ENCODE measurements around the gene ACTN3.
"Not testable (repeated sequence)": the region's sequence is repeated elsewhere in the genome, so short reads cannot be mapped to it uniquely, and the experiment has no call there.

The ACTN3 gene

GRCh38 chr11:66595245-66595904 lies 48.7 kb downstream of the ACTN3 start:
- H3K27me3 ChIP-seq (ENCODE audit: insufficient read depth, low read depth, severe bottlenecking): no peaks in the 10 kb centered on the region
- peak; percentile 67 for DNase-seq
- no peak overlapping the region for H3K4me3 ChIP-seq (ENCODE audit: low read depth, low read length)
- TF ChIP-seq CTCF (IDR thresholded peaks at IDR 0.05; ENCODE audit: low read depth, low read length): no peak
- H3K36me3 ChIP-seq: no peaks in the 10 kb centered on the region
- peaks cover 27% of the 10 kb centered on the region for H3K9me3 ChIP-seq (ENCODE audit: severe bottlenecking)
- peak overlapping the region; percentile 71 for H3K27ac ChIP-seq

- Histone ChIP-seq H3K36me3 (no peaks in the 10 kb centered on the region), H3K9me3 (ENCODE audit: severe bottlenecking) (peaks cover 8% of the 10 kb centered on the region), H3K27me3 (ENCODE audit: insufficient read depth, low read depth, severe bottlenecking) (no peaks in the 10 kb centered on the region), H3K4me3 (ENCODE audit: low read depth, low read length) (no peak overlapping the region), H3K27ac (no peak overlapping the region)
- TF ChIP-seq CTCF (IDR thresholded peaks at IDR 0.05; ENCODE audit: low read depth, low read length): no peak
- DNase-seq: no peak
These were observed 52.3 kb downstream of the ACTN3 start for GRCh38 chr11:66598993-66599392.

GRCh38 chr11:66600219-66600618 lies 53.5 kb downstream of the ACTN3 start:
- DNase-seq: no peak
- Histone ChIP-seq H3K4me3 (ENCODE audit: low read depth, low read length) (no peak overlapping the region), H3K36me3 (no peaks in the 10 kb centered on the region), H3K9me3 (ENCODE audit: severe bottlenecking) (peaks cover 8% of the 10 kb centered on the region), H3K27ac (no peak overlapping the region), H3K27me3 (ENCODE audit: insufficient read depth, low read depth, severe bottlenecking) (no peaks in the 10 kb centered on the region)
- TF ChIP-seq CTCF (IDR thresholded peaks at IDR 0.05; ENCODE audit: low read depth, low read length): no peak

- no peak for TF ChIP-seq CTCF (IDR thresholded peaks at IDR 0.05; ENCODE audit: low read depth, low read length)
- no peaks in the 10 kb centered on the region for H3K36me3 ChIP-seq
- H3K4me3 ChIP-seq (ENCODE audit: low read depth, low read length): no peak overlapping the region
- no peaks in the 10 kb centered on the region for H3K27me3 ChIP-seq (ENCODE audit: insufficient read depth, low read depth, severe bottlenecking)
- no peak overlapping the region for H3K27ac ChIP-seq
- no peak for DNase-seq
- H3K9me3 ChIP-seq (ENCODE audit: severe bottlenecking): peaks cover 8% of the 10 kb centered on the region
These were observed 54.0 kb downstream of the ACTN3 start for GRCh38 chr11:66600631-66601233.

GRCh38 chr11:66603072-66603471 lies 56.4 kb downstream of the ACTN3 start:
- no peak overlapping the region for H3K4me3 ChIP-seq (ENCODE audit: low read depth, low read length)
- H3K36me3 ChIP-seq: no peaks in the 10 kb centered on the region
- no peak overlapping the region for H3K27ac ChIP-seq
- H3K9me3 ChIP-seq (ENCODE audit: severe bottlenecking): no peaks in the 10 kb centered on the region
- DNase-seq: no peak
- no peaks in the 10 kb centered on the region for H3K27me3 ChIP-seq (ENCODE audit: insufficient read depth, low read depth, severe bottlenecking)
- TF ChIP-seq CTCF (IDR thresholded peaks at IDR 0.05; ENCODE audit: low read depth, low read length): no peak

- no peak for TF ChIP-seq CTCF (IDR thresholded peaks at IDR 0.05; ENCODE audit: low read depth, low read length)
- Histone ChIP-seq H3K4me3 (ENCODE audit: low read depth, low read length) (no peak overlapping the region), H3K27ac (no peak overlapping the region), H3K36me3 (no peaks in the 10 kb centered on the region), H3K27me3 (ENCODE audit: insufficient read depth, low read depth, severe bottlenecking) (no peaks in the 10 kb centered on the region), H3K9me3 (ENCODE audit: severe bottlenecking) (peaks cover 10% of the 10 kb centered on the region)
- DNase-seq: no peak
These were observed 57.5 kb downstream of the ACTN3 start for GRCh38 chr11:66604155-66604554.

- H3K27me3 ChIP-seq (ENCODE audit: insufficient read depth, low read depth, severe bottlenecking); H3K36me3 ChIP-seq; DNase-seq; H3K27ac ChIP-seq; H3K4me3 ChIP-seq (ENCODE audit: low read depth, low read length): not testable (repeated sequence)
- peaks cover 20% of the 10 kb centered on the region for H3K9me3 ChIP-seq (ENCODE audit: severe bottlenecking)
These were observed 59.9 kb downstream of the ACTN3 start for GRCh38 chr11:66606608-66607007.

All from WERI-Rb-1 (cell line).